Measurements from ENCODE around the gene HBA2.
A peak's percentile ranks its signal among the peaks of the same experiment; 100 is the strongest.
"Not testable (repeated sequence)": the region's sequence is repeated elsewhere in the genome, so short reads cannot be mapped to it uniquely, and the experiment has no call there.

The HBA2 gene

GRCh38 chr16:159136-159849 lies 13.4 kb upstream of the HBA2 start:
- H3K9ac ChIP-seq (ENCODE audit: low read length), result no peak overlapping the region
- peaks cover 79% of the 10 kb centered on the region for H3K27me3 ChIP-seq (ENCODE audit: control insufficient read depth, insufficient read depth, low read length)
- no peak overlapping the region for H3K4me3 ChIP-seq (ENCODE audit: low read depth, low read length)
- H3K9me3 ChIP-seq (ENCODE audit: control insufficient read depth, insufficient read depth, low read depth, low read length), result no peaks in the 10 kb centered on the region
- no peak overlapping the region for H3K27ac ChIP-seq (ENCODE audit: low read depth, low read length)
- no peaks in the 10 kb centered on the region for H3K36me3 ChIP-seq (ENCODE audit: control insufficient read depth, insufficient read depth, low read length)
- H3K4me1 ChIP-seq (ENCODE audit: control insufficient read depth, insufficient read depth, low read length), result 0 out of 2 replicates have a peak, but pooled peaks cover 3% of the 10 kb centered on the region

GRCh38 chr16:160242-160641 lies 12.4 kb upstream of the HBA2 start:
- H3K4me3 ChIP-seq (ENCODE audit: low read depth, low read length); H3K36me3 ChIP-seq (ENCODE audit: control insufficient read depth, insufficient read depth, low read length); H3K9ac ChIP-seq (ENCODE audit: low read length); H3K27ac ChIP-seq (ENCODE audit: low read depth, low read length); H3K4me1 ChIP-seq (ENCODE audit: control insufficient read depth, insufficient read depth, low read length); H3K9me3 ChIP-seq (ENCODE audit: control insufficient read depth, insufficient read depth, low read depth, low read length): not testable (repeated sequence)
- peaks cover 74% of the 10 kb centered on the region for H3K27me3 ChIP-seq (ENCODE audit: control insufficient read depth, insufficient read depth, low read length)

GRCh38 chr16:160691-161190 lies 11.9 kb upstream of the HBA2 start:
- no peaks in the 10 kb centered on the region for H3K9me3 ChIP-seq (ENCODE audit: control insufficient read depth, insufficient read depth, low read depth, low read length)
- no peak overlapping the region for H3K9ac ChIP-seq (ENCODE audit: low read length)
- 0 out of 2 replicates have a peak, but pooled peaks cover 7% of the 10 kb centered on the region for H3K4me1 ChIP-seq (ENCODE audit: control insufficient read depth, insufficient read depth, low read length)
- H3K4me3 ChIP-seq (ENCODE audit: low read depth, low read length), result no peak overlapping the region
- no peaks in the 10 kb centered on the region for H3K36me3 ChIP-seq (ENCODE audit: control insufficient read depth, insufficient read depth, low read length)
- no peak overlapping the region for H3K27ac ChIP-seq (ENCODE audit: low read depth, low read length)
- peaks cover 74% of the 10 kb centered on the region for H3K27me3 ChIP-seq (ENCODE audit: control insufficient read depth, insufficient read depth, low read length)

- Histone ChIP-seq H3K4me1 (ENCODE audit: control insufficient read depth, insufficient read depth, low read length) (peaks cover 17% of the 10 kb centered on the region), H3K4me3 (ENCODE audit: low read depth, low read length) (no peak overlapping the region), H3K27me3 (ENCODE audit: control insufficient read depth, insufficient read depth, low read length) (peaks cover 76% of the 10 kb centered on the region)
Measured at GRCh38 chr16:162271-162991, 10.2 kb upstream of the HBA2 start.

GRCh38 chr16:163139-163538 lies 9.5 kb upstream of the HBA2 start:
- Histone ChIP-seq H3K4me1 (ENCODE audit: control insufficient read depth, insufficient read depth, low read length) (peaks cover 17% of the 10 kb centered on the region), H3K27me3 (ENCODE audit: control insufficient read depth, insufficient read depth, low read length) (peaks cover 76% of the 10 kb centered on the region)
- not testable (repeated sequence) for H3K9me3 ChIP-seq (ENCODE audit: control insufficient read depth, insufficient read depth, low read depth, low read length); H3K9ac ChIP-seq (ENCODE audit: low read length); H3K27ac ChIP-seq (ENCODE audit: low read depth, low read length); H3K36me3 ChIP-seq (ENCODE audit: control insufficient read depth, insufficient read depth, low read length); H3K4me3 ChIP-seq (ENCODE audit: low read depth, low read length)

More at GRCh38 chr16:162271-162991, 10.2 kb upstream of the HBA2 start:
- no peak overlapping the region for H3K9ac ChIP-seq (ENCODE audit: low read length)
- no peaks in the 10 kb centered on the region for H3K36me3 ChIP-seq (ENCODE audit: control insufficient read depth, insufficient read depth, low read length)
- H3K9me3 ChIP-seq (ENCODE audit: control insufficient read depth, insufficient read depth, low read depth, low read length), result no peaks in the 10 kb centered on the region
- H3K27ac ChIP-seq (ENCODE audit: low read depth, low read length), result no peak overlapping the region

GRCh38 chr16:163696-164095 lies 9.0 kb upstream of the HBA2 start:
- not testable (repeated sequence) for H3K27ac ChIP-seq (ENCODE audit: low read depth, low read length); H3K4me3 ChIP-seq (ENCODE audit: low read depth, low read length); H3K36me3 ChIP-seq (ENCODE audit: control insufficient read depth, insufficient read depth, low read length); H3K9me3 ChIP-seq (ENCODE audit: control insufficient read depth, insufficient read depth, low read depth, low read length); H3K9ac ChIP-seq (ENCODE audit: low read length)
- peaks cover 77% of the 10 kb centered on the region for H3K27me3 ChIP-seq (ENCODE audit: control insufficient read depth, insufficient read depth, low read length)
- H3K4me1 ChIP-seq (ENCODE audit: control insufficient read depth, insufficient read depth, low read length), result peaks cover 18% of the 10 kb centered on the region

- not testable (repeated sequence) for H3K4me3 ChIP-seq (ENCODE audit: low read depth, low read length); H3K9ac ChIP-seq (ENCODE audit: low read length); H3K9me3 ChIP-seq (ENCODE audit: control insufficient read depth, insufficient read depth, low read depth, low read length); H3K36me3 ChIP-seq (ENCODE audit: control insufficient read depth, insufficient read depth, low read length); H3K27ac ChIP-seq (ENCODE audit: low read depth, low read length)
- Histone ChIP-seq H3K27me3 (ENCODE audit: control insufficient read depth, insufficient read depth, low read length) (peaks cover 78% of the 10 kb centered on the region), H3K4me1 (ENCODE audit: control insufficient read depth, insufficient read depth, low read length) (peaks cover 24% of the 10 kb centered on the region)
Measured at GRCh38 chr16:164134-164823, 8.4 kb upstream of the HBA2 start.

GRCh38 chr16:164827-165538 lies 7.7 kb upstream of the HBA2 start:
- no peaks in the 10 kb centered on the region for H3K9me3 ChIP-seq (ENCODE audit: control insufficient read depth, insufficient read depth, low read depth, low read length)
- no peak overlapping the region for H3K9ac ChIP-seq (ENCODE audit: low read length)
- no peaks in the 10 kb centered on the region for H3K36me3 ChIP-seq (ENCODE audit: control insufficient read depth, insufficient read depth, low read length)
- H3K4me3 ChIP-seq (ENCODE audit: low read depth, low read length), result peak overlapping the region; percentile 66
- H3K27ac ChIP-seq (ENCODE audit: low read depth, low read length), result no peak overlapping the region
- H3K27me3 ChIP-seq (ENCODE audit: control insufficient read depth, insufficient read depth, low read length), result peaks cover 79% of the 10 kb centered on the region
- peaks cover 28% of the 10 kb centered on the region for H3K4me1 ChIP-seq (ENCODE audit: control insufficient read depth, insufficient read depth, low read length)

- peak within 1 kb of the TSS; percentile 66 for H3K4me3 ChIP-seq (ENCODE audit: low read depth, low read length)
- peaks cover 28% of the 10 kb centered on the region for H3K4me1 ChIP-seq (ENCODE audit: control insufficient read depth, insufficient read depth, low read length)
- no peaks in the 10 kb centered on the region for H3K36me3 ChIP-seq (ENCODE audit: control insufficient read depth, insufficient read depth, low read length)
- H3K9me3 ChIP-seq (ENCODE audit: control insufficient read depth, insufficient read depth, low read depth, low read length), result no peaks in the 10 kb centered on the region
- no peak within 1 kb of the TSS for H3K9ac ChIP-seq (ENCODE audit: low read length)
- H3K27me3 ChIP-seq (ENCODE audit: control insufficient read depth, insufficient read depth, low read length), result peaks cover 85% of the 10 kb centered on the region
- H3K27ac ChIP-seq (ENCODE audit: low read depth, low read length), result no peak within 1 kb of the TSS
Measured at GRCh38 chr16:165539-166374, 6.9 kb upstream of the HBA2 start, which contains the start of gene HBM. HBM (plus strand) TSS chr16:165978; CDS start chr16:165998, 20 bp downstream.
